Parathyroid adenoma (tissue), 2 donors: Measurements from ENCODE around the gene ROPN1L.

Source experiments
- H2AFZ ChIP-seq: fragments of 300-600 bp; sonication (generic); one replicate; pipeline ENCODE4 v1.7.0; 2017; ENCODE audit warnings: antibody characterized with exemption, mild to moderate bottlenecking
- H3K27ac ChIP-seq: fragments of 300-600 bp; sonication (generic); one replicate; pipeline ENCODE4 v1.7.0; 2017
- H3K27me3 ChIP-seq: fragments of 300-600 bp; sonication (generic); one replicate; pipeline ENCODE4 v1.7.0; 2017; ENCODE audit warnings: low read length; ENCODE audit not compliant: control insufficient read depth, insufficient read depth
- H3K36me3 ChIP-seq: fragments of 300-600 bp; sonication (generic); one replicate; pipeline ENCODE4 v1.7.0; 2017; ENCODE audit warnings: low read length; ENCODE audit not compliant: control insufficient read depth, insufficient read depth
- H3K4me1 ChIP-seq: fragments of 300-600 bp; sonication (generic); one replicate; pipeline ENCODE4 v1.7.0; 2017; ENCODE audit warnings: control low read depth
- H3K4me2 ChIP-seq: fragments of 300-600 bp; sonication (generic); one replicate; pipeline ENCODE4 v1.7.0; 2017; ENCODE audit warnings: low read length
- H3K4me3 ChIP-seq: fragments of 300-600 bp; sonication (generic); one replicate; pipeline ENCODE4 v1.7.0; 2017; ENCODE audit warnings: low read depth, low read length
- H3K79me2 ChIP-seq: fragments of 300-600 bp; sonication (generic); one replicate; pipeline ENCODE4 v1.7.0; 2017; ENCODE audit warnings: control low read depth
- H3K9ac ChIP-seq: fragments of 300-600 bp; sonication (generic); one replicate; pipeline ENCODE4 v1.7.0; 2017; ENCODE audit warnings: mild to moderate bottlenecking
- H3K9me3 ChIP-seq: fragments of 300-600 bp; sonication (generic); one replicate; pipeline ENCODE4 v1.7.0; 2017; ENCODE audit warnings: low read length; ENCODE audit not compliant: control insufficient read depth
- CTCF ChIP-seq: fragments of 300-600 bp; sonication (generic); IDR thresholded peaks from one replicate; pipeline ENCODE4 v1.7.0; 2017; ENCODE audit warnings: antibody characterized with exemption, mild to moderate bottlenecking
- donor health status: primary hyperparathyroidism.

Gene ROPN1L

GRCh38 chr5:10467281-10468198 lies 25.9 kb downstream of the ROPN1L start:
- H3K27ac ChIP-seq = no peak overlapping the region
- no peak overlapping the region for H3K4me2 ChIP-seq
- no peaks in the 10 kb centered on the region for H3K27me3 ChIP-seq
- no peak for TF ChIP-seq CTCF
- H3K4me1 ChIP-seq = no peaks in the 10 kb centered on the region
- H3K79me2 ChIP-seq = no peaks in the 10 kb centered on the region
- H3K9me3 ChIP-seq = no peaks in the 10 kb centered on the region
- no peaks in the 10 kb centered on the region for H3K36me3 ChIP-seq
- H2AFZ ChIP-seq = no peak overlapping the region
- H3K9ac ChIP-seq = no peak overlapping the region
- no peak overlapping the region for H3K4me3 ChIP-seq

- H3K79me2 ChIP-seq = no peaks in the 10 kb centered on the region
- H2AFZ ChIP-seq = no peak overlapping the region
- no peak overlapping the region for H3K4me3 ChIP-seq
- H3K4me1 ChIP-seq = no peaks in the 10 kb centered on the region
- no peaks in the 10 kb centered on the region for H3K9me3 ChIP-seq
- TF ChIP-seq CTCF = no peak
- no peaks in the 10 kb centered on the region for H3K36me3 ChIP-seq
- H3K27me3 ChIP-seq = no peaks in the 10 kb centered on the region
- no peak overlapping the region for H3K4me2 ChIP-seq
- H3K9ac ChIP-seq = no peak overlapping the region
- no peak overlapping the region for H3K27ac ChIP-seq
Measured at GRCh38 chr5:10468256-10468655, 26.6 kb downstream of the ROPN1L start.

GRCh38 chr5:10469253-10470050 lies 27.8 kb downstream of the ROPN1L start:
- no peak overlapping the region for H3K9ac ChIP-seq
- H3K36me3 ChIP-seq = no peaks in the 10 kb centered on the region
- no peak overlapping the region for H2AFZ ChIP-seq
- no peak overlapping the region for H3K4me3 ChIP-seq
- H3K4me2 ChIP-seq = no peak overlapping the region
- H3K4me1 ChIP-seq = no peaks in the 10 kb centered on the region
- TF ChIP-seq CTCF = no peak
- no peak overlapping the region for H3K27ac ChIP-seq
- H3K9me3 ChIP-seq = no peaks in the 10 kb centered on the region
- H3K27me3 ChIP-seq = no peaks in the 10 kb centered on the region
- no peaks in the 10 kb centered on the region for H3K79me2 ChIP-seq

GRCh38 chr5:10470669-10471068 lies 29.0 kb downstream of the ROPN1L start:
- Histone ChIP-seq H3K4me2 (no peak overlapping the region), H3K27me3 (no peaks in the 10 kb centered on the region), H3K9ac (no peak overlapping the region), H2AFZ (no peak overlapping the region), H3K36me3 (no peaks in the 10 kb centered on the region), H3K4me3 (no peak overlapping the region), H3K79me2 (no peaks in the 10 kb centered on the region), H3K4me1 (no peaks in the 10 kb centered on the region), H3K9me3 (no peaks in the 10 kb centered on the region), H3K27ac (no peak overlapping the region)
- TF ChIP-seq CTCF = no peak
